Lower leg skin (tissue), 3 donors: ENCODE measurements around the gene PIK3AP1.

ENCODE experiments used
- POLR2A ChIP-seq, 2 donors: fragments of 450-650 bp; IDR thresholded peaks; one replicate each; pipeline ENCODE4 v1.6.1; 2016 to 2017; ENCODE audit warnings: antibody characterized with exemption in 2 of 2, mild to moderate bottlenecking in 1 of 2, moderate library complexity in 1 of 2
- TF ChIP-seq, protein P1 (sequence below), 3 donors: fragments of 450-650 bp; IDR thresholded peaks; one replicate each; pipeline ENCODE4 v1.5.1; 2016; ENCODE audit warnings: antibody characterized with exemption in 3 of 3, mild to moderate bottlenecking in 3 of 3, moderate library complexity in 2 of 3

DNA sequence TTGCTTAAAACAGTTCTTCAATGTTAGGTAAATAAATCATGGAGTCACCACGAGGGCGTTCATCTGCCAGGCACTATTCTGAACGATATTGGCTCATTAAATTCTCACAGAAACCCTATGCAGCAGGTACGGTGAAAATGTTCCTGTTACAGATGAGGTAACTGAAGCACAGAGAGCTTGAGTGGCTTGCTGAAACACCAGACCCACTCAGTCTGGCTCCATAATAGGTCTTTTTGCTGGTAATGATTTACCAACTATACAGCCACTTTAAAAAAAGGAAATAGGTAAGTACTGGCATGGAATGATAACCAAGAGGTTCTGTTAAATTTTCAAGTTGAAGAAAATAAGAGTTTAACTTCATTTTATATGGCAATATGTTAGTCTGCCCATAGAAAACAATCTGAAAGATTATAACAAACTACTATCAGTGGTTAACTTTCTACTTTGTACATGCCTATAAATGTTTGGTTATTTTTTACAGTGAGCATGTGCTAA lies 132.2 kb downstream of the PIK3AP1 start:
- TF ChIP-seq, protein P1, sequence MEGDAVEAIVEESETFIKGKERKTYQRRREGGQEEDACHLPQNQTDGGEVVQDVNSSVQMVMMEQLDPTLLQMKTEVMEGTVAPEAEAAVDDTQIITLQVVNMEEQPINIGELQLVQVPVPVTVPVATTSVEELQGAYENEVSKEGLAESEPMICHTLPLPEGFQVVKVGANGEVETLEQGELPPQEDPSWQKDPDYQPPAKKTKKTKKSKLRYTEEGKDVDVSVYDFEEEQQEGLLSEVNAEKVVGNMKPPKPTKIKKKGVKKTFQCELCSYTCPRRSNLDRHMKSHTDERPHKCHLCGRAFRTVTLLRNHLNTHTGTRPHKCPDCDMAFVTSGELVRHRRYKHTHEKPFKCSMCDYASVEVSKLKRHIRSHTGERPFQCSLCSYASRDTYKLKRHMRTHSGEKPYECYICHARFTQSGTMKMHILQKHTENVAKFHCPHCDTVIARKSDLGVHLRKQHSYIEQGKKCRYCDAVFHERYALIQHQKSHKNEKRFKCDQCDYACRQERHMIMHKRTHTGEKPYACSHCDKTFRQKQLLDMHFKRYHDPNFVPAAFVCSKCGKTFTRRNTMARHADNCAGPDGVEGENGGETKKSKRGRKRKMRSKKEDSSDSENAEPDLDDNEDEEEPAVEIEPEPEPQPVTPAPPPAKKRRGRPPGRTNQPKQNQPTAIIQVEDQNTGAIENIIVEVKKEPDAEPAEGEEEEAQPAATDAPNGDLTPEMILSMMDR (IDR thresholded peaks at IDR 0.05) = no peak
- no peak for TF ChIP-seq POLR2A (IDR thresholded peaks at IDR 0.05)
